Vagina (tissue), 2 donors: ENCODE results near the gene RCAN3.

Experiments used
- POLR2A ChIP-seq, 2 donors: fragments of 450-650 bp; IDR thresholded peaks; one replicate each; pipeline ENCODE4 v1.6.1; 2017; ENCODE audit warnings: antibody characterized with exemption in 2 of 2, mild to moderate bottlenecking in 2 of 2, moderate library complexity in 2 of 2
- POLR2AphosphoS5 ChIP-seq, 2 donors: sonication (generic); formaldehyde crosslinking; IDR thresholded peaks; one replicate each; pipeline ENCODE4 v1.9.0; 2017; ENCODE audit warnings: antibody characterized with exemption in 2 of 2, mild to moderate bottlenecking in 2 of 2, low read depth in 1 of 2; ENCODE audit not compliant: insufficient read depth in 1 of 2
- TF ChIP-seq, protein P1 (sequence below), 3 experiments: fragments of 450-650 bp in 2 of 3; fragments of 200-600 bp in 1 of 3; sonication (generic) in 1 of 3; IDR thresholded peaks; one replicate each; pipeline ENCODE4 v1.5.1; 2017 to 2019; ENCODE audit warnings: antibody characterized with exemption in 3 of 3, mild to moderate bottlenecking in 2 of 3, moderate library complexity in 2 of 3

DNA sequence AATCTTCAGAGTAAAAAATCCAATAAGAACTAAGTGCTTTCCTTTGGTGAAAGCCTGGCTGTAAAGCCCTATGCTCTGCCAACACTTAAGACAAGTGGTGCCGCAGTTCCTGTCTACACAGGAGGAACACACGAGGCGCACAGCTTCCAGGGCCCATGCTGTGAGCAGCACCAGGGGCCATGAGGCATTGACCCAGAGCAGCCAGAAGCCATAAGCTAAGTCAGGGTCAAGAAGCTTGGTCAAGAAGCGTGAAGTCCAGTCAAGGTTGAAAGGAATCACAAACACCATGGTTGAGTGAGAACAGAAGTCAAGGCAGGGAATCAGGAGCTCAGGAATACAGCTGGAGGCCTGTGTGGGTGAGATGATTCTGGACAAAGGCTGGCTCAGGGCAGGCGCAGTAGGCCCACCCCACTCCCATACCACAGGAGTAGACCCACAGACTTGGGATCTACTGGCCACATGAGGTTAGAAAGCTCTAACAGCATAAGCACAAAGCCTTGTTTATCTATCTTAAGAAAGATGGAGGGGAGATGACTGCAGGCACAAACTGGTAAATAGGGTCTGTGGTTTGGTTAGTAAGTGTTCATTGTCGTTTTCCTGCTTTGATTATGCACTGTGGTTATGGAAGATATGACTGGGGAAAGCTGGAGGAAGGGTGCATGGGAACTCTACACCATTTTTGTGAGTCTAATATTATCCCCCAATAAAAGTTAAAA, 42.9 kb upstream of the RCAN3 start:
- TF ChIP-seq, protein P1, sequence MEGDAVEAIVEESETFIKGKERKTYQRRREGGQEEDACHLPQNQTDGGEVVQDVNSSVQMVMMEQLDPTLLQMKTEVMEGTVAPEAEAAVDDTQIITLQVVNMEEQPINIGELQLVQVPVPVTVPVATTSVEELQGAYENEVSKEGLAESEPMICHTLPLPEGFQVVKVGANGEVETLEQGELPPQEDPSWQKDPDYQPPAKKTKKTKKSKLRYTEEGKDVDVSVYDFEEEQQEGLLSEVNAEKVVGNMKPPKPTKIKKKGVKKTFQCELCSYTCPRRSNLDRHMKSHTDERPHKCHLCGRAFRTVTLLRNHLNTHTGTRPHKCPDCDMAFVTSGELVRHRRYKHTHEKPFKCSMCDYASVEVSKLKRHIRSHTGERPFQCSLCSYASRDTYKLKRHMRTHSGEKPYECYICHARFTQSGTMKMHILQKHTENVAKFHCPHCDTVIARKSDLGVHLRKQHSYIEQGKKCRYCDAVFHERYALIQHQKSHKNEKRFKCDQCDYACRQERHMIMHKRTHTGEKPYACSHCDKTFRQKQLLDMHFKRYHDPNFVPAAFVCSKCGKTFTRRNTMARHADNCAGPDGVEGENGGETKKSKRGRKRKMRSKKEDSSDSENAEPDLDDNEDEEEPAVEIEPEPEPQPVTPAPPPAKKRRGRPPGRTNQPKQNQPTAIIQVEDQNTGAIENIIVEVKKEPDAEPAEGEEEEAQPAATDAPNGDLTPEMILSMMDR (IDR thresholded peaks at IDR 0.05) = no peak
- TF ChIP-seq POLR2A (IDR thresholded peaks at IDR 0.05) (no peak), POLR2AphosphoS5 (IDR thresholded peaks at IDR 0.05; ENCODE audit: insufficient read depth in 1 of 2, low read depth in 1 of 2) (no peak)
